M059J (cell line): ENCODE data around the gene GBE1. TPM values are rescaled to one million over a fixed set of nuclear protein-coding genes. Genes with fewer than 3 reads are reported as not detected.

Source experiments
- DNase-seq: peaks from one replicate; pipeline ENCODE4 v3.0.0-alpha.2; 2012; ENCODE audit warnings: low read depth
- total RNA-seq: library from RNA; depleted of rRNA; stranded (reverse); fragments of >200 nt; shearing (Covaris generic); gene quantifications from 2 replicates; pipeline ENCODE4 v1.2.3, GENCODE V29; 2014

The GBE1 gene
- total RNA-seq, 1 experiment from 2014 or later = 53.4 TPM

DNA sequence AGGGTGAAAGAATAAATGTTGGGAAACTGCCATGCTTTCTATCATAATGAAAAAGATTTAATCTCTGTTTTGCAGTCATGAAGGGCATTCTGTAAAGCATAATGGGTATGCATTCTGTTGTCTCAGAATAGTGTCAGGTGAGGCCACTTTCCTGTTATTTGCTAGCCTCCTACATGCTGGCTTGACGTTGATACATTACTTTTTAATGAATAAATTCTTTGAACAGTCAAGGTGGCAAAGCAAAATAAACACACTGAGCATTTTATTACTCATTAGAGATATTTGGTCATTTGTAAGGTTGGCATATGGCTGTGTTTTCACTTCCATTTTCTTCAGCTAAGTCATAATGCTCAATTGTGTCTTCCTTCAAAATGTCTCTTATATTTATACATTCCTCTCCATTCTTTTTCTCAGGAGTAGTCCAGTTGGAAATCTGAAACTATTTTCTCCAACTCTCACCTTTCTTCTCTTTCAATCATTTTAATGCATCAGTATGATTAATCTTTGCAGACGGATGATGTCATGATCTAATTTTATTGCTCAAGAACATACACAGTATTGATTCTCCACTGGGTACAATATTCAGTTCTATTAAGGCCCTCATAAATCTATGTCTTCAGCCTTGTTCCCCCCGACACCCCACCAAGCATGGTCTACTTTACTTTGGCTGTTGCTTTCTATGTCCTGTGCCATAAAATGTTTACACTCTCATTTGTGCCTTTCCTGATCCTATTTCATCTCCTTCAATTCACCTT lies 290.7 kb downstream of the GBE1 start:
- no peak for DNase-seq

DNA sequence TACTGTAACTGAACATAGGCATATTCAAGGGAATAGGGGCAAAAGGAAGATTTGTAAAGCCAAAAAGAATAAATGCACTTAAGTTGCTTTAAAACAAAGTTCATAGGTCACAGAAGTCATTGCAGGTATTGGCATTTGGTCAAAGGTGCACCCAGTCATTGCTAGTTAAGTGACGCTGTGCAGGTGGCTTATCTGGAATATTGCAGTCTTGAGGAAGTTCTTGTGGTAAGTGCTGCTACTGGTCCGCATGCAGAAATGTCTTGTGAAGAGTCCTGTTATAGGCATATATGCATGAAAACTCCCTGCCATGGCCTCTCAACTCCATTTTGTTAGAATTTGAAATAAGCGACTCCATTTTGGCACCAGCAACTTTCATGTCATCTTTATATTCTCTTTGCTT lies 293.1 kb downstream of the GBE1 start:
- DNase-seq = no peak

DNA sequence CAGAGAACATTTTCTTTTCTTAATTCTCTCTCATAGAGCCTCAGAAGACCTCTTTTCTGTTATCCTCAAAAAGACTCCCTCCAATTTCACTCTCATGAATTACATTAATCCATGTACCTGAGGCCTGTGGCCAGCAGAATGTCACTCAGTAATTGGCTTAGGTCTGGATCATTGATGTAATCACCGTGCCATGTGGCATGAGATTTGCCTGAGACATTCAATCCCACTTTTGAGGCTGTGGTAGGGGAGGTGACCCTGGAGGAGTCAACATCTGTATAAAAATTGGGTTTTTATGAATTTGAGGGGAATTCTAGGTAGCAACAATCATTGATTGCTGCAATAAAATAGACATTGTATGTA lies 295.3 kb downstream of the GBE1 start:
- DNase-seq = no peak

DNA sequence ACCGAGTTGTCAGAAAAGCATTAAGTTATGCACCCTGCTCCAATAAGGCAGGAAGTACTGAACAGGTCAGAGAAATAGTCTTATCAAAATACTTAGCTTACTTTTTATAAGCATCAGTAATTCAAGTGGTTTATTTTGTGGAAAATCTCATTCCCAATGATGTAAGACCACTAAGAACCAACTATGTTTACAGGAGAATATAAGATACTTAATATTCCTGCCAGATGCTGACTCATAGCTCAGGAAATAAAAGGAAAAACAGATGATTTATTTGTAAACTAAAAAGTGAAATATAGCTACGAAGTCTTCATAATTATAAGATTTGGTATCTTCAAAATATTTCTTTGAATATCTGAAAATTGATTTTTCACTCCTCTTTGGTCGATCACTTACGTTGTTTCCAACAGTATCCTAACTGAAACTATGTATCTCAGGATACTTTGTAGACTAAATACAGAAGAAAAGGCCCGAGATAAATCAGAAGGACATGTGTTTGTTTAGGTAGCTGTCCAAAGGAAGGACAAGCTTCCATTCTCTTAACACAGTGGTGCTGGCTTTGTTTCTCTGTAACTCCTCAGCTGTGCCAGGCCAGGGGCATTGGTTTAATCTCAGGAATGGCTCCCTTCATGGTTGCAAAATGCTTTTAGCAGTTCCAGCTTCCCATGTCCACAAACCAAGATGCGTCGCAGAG lies 295.8 kb downstream of the GBE1 start:
- peak; percentile 40 for DNase-seq

DNA sequence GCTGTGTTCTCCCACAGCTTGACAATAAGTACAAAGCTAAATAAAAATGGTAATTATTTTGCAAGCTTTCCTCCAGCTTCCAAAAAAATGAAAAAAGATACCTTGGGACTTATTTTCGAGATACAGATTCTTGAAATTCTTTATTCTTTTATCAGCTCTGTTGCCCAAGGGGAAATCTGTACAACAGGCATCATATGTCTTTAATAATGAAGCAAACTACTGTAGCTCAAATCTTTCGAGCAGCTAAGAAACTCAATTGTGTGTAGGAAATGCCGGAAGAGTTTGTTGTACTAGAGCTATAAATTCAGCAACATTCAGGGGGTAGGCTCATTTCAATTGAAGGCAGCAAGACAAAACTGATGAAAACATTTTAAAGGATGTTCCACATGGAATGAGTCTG lies 297.7 kb downstream of the GBE1 start:
- DNase-seq = no peak

DNA sequence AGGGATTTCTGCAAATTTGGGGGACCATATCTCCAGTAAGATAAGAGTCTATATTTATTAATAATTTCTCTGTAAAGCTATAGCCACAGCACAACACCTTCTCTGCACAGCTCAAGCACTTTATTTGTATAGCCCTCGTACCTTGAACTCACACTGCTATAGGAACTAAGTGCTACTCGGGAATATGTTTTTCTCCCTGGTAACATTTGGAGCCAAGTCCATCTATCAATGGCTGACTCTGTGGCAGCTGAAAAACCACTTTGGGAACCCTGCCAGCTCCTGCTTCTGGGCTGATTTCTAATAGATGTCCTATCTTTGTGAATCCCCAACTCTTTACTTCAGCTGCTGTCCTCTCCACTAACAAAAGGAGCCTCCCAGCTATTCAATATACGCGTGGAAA lies 298.5 kb downstream of the GBE1 start:
- peak; percentile 46 for DNase-seq

DNA sequence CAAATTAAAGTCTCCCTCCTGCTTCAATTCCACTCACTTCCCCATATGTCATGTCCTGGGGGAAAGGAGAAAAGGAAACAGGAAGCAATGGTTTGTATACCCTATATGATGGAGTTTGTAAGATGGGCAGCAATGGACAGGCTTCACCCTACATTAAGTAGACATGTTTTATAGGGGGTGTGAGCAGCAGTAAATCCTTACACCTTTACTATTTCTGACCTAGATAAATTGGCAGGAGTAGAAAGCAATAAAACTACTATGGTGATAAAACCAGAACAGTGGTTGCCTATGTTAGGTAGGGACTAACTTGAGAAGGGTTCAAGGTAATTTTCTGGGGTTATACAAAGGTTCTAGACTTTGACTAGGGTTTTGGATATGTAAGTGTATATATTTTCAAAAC lies 301.7 kb downstream of the GBE1 start:
- DNase-seq = no peak

DNA sequence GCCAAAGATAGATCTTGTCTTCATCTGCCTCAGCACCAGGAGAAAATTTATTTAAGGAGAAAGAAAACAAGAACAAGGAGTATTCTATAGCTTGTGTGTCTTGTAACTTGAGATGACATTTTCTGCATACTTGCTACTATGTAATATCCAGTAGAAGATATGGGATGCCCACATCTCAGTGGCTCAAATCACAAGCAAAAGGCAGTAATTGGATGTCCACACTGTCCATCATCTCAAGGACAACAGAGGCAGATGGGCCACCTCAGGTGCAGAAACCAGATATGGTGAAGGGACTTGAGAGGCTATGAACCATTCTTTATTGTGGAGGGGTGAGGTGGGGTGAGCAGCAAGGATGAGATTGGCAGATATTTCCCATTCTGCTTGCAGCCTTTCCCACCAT lies 309.0 kb downstream of the GBE1 start:
- no peak for DNase-seq

DNA sequence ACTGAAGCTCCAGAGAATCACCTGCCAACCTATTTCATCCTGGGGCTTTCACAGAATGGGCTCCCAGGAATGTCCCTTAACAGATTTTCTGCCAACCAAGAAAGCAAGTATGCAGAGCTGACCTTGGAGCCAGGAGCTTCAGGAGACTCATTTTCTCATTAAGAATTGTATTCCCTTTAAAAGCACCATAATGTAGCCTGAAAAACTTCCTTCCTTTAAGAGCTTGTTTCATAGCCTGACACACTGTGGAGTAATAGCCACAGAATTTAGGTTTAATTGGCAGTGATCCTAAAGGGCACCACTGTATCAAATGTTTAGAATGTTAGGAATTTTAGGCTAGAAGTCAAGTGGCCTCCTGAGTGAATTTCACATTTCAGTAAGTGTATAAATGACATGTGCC lies 309.8 kb downstream of the GBE1 start:
- peak; percentile 69 for DNase-seq

DNA sequence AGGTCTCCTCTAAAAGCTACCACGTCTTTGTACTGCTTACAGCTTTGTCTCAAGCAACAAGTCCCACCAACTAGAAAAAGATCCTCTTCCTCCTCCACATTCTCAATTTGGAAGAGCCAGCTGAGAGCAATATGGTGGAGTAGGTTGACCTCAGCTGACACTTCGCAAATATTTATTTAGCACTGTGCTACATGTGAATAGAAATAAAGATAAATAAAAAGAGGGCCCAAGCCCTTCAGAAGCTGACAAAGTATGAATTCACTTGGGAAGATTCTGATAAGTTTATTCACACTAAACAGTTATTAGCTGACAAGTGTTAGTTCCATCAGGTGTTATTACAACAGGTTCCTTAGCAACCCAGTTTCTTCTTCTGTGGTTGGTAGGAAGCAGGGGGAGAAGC lies 310.3 kb downstream of the GBE1 start:
- DNase-seq = no peak

DNA sequence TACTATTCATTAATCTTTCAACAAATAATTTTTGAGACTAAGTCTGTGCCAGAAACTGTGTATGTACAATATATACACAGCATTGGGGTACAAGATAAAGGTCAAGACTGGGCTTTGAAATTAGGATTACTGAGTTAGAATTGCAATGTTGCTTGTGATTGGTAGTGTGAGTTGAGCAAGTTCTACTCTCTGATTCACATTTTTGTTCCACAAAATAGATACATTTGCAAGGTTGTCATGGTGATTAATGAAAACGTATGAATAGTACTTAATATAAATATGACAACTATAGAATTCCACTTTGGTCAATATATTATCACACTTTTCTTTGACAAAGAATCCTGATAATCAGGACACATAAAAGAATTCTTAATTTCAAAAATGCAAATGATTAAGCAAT lies 314.6 kb downstream of the GBE1 start:
- DNase-seq = no peak

DNA sequence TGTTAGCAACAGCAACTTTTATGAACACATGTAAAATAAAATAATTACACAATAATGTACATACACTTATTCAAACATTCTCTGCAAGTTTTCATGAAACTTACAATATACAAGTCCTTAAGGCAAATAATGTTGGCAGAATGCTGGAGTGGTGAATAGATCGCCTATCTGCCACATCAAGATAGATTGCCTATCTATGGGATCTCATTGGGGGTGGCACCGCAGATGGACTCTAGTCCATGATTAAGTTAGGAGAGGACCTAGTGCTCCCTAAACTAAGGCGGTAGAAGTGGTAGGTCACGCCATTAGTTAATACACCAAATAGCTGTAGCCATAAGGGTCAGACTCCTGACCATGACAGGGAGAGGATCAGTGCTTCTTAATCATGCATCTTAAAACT lies 315.7 kb downstream of the GBE1 start:
- DNase-seq = no peak

DNA sequence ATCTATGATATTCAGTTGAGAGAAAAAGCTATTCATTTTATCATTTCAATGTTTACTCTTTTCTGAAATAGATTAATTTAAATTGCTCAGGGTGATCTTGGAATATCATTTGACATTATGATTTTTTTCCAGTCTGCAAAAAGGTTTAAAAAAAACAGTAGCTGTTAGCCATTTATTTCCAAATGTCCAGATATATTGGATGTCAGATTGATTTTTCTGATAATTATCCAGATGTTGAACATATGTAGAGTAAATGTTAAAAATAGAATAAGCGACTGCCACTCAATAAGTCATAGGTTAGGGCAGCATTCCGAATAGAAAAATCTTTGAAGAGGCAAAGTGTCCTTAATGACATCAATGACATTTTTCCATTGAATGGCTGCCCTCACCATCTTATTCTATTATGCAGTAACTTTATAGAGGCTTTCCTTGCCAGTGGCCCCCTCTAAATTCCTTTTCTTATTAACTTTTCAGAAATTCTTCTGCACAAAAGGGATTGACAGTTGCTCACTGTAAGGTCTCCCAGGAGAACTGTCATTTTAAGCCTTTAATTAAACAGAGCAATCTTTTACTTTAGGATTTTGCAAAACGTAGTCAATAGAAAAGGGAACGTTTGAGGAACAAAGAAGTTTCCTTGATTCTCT lies 316.5 kb downstream of the GBE1 start:
- no peak for DNase-seq

DNA sequence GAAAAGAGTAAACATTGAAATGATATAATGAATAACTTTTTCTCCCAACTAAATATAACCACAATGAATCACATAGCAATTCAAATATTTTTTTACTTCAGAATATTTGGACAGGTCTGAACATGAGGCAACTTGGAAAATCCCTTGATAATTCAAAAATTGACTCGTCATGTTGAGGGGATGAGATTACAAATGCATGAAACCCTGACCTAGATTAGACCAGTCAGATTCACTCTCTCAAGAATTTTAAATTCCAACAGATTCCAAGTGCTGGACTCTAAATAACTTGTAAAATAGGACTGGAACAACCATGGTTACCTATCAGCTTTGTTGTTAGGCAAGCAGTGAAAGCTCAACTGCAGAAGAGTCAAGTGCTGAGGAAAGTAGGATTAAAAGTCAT lies 317.5 kb downstream of the GBE1 start:
- peak; percentile 40 for DNase-seq

DNA sequence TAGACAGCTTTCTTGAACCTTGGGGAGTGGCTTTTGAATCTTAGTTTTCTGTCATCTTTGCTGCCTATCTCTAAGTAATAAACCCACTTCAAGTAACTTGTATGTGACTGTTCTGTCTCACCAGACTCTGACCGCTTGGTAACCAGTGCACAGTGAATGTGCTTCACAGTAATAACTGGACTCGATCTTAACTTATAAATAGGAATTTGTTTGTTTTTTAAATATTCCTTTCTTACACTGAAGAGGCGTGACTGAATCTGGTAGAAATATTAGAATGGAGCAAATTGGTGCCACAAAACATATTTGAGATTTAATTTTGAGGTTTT lies 318.0 kb downstream of the GBE1 start:
- DNase-seq = no peak

DNA sequence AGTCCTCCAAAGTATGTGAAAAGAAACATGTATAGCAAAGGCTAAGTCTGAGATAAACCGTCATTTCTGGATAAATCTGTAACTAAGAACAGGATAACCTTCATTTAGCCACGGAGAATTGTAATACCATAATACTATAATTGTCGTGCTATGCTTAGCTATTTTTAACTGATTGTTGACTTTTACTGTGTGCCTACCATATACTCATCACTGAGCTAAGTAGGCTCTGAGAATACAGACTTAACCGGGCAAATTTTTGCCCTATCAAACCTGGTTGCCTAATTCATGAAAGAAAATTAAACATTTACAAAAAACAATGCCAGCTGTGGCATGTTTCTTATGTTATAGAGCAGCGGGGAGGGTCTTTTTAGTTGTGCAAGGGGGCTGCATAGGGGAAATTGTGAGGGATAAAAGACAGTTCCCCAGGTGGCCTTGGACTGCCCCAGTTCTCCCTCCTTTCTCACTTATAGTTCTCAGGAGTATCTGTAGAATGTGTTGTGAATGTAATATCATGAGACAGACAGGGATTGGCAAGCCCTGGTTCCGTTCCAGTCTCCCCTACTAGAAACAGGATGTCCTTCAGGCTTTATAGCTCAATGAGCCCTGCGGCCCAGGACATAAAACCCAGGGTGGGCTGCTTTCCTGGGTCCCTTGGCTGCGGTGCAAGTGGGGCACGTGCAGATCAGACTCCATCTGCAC lies 318.5 kb downstream of the GBE1 start:
- no peak for DNase-seq

DNA sequence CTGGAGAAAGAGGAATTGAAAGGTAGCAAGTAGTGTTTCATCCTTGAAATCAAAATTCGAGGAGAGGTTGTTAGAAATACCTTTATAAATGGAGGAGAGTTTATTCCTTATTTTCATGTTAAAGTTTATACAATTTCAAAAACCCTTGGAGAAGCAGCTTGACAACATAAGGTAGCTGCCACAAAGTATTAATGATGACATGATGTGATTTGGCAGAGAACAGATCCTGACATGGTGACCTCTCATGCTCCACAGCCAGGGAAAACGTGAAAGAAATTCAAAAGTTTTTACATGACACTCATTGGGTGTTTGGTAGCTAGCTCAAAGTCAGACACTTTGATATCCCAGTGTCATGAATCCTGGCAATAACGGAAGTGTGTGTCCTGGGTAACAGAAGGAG lies 320.8 kb downstream of the GBE1 start:
- DNase-seq = no peak
